HL-60 (cell line): ENCODE data around the gene ANGPT4.

Source experiments
- DNase-seq, 2 experiments: peaks; one replicate each; pipeline ENCODE4 v3.0.0-alpha.2; 2010 to 2020; ENCODE audit warnings: low read depth in 1 of 2, low spot score in 1 of 2
- H3K27ac ChIP-seq: fragments of 250-450 bp; sonication (Bioruptor Pico); replicated peaks from 2 replicates; pipeline ENCODE4 v1.5.1; 2020; ENCODE audit warnings: mild to moderate bottlenecking, moderate library complexity
- H3K27me3 ChIP-seq: fragments of 250-450 bp; sonication (Bioruptor Pico); 2 replicates; pipeline ENCODE4 v1.5.1; 2021; ENCODE audit warnings: mild to moderate bottlenecking, moderate library complexity; ENCODE audit not compliant: insufficient read depth, poor library complexity, severe bottlenecking
- H3K4me3 ChIP-seq: replicated peaks from 2 replicates; pipeline ENCODE4 v1.5.1; 2011; ENCODE audit warnings: mild to moderate bottlenecking, control low read depth, low read length; ENCODE audit not compliant: insufficient read depth
- GABPA ChIP-seq: IDR thresholded peaks from 2 replicates; pipeline ENCODE4 v1.6.1; 2012; ENCODE audit warnings: low read depth
- POLR2AphosphoS5 ChIP-seq: IDR thresholded peaks from 2 replicates; pipeline ENCODE4 v1.6.1; 2012; ENCODE audit warnings: low read depth
- REST ChIP-seq: IDR thresholded peaks from 2 replicates; pipeline ENCODE4 v1.6.1; 2012; ENCODE audit warnings: low read depth; ENCODE audit not compliant: insufficient replicate concordance
- SPI1 ChIP-seq: IDR thresholded peaks from 2 replicates; pipeline ENCODE4 v1.6.1; 2012; ENCODE audit warnings: low read depth, mild to moderate bottlenecking, borderline replicate concordance
- TF ChIP-seq, protein P1 (sequence below): IDR thresholded peaks from one replicate; pipeline ENCODE4 v1.5.1; 2011; ENCODE audit warnings: low read length, control low read depth, inconsistent platforms; ENCODE audit not compliant: insufficient read depth

Gene ANGPT4

DNA sequence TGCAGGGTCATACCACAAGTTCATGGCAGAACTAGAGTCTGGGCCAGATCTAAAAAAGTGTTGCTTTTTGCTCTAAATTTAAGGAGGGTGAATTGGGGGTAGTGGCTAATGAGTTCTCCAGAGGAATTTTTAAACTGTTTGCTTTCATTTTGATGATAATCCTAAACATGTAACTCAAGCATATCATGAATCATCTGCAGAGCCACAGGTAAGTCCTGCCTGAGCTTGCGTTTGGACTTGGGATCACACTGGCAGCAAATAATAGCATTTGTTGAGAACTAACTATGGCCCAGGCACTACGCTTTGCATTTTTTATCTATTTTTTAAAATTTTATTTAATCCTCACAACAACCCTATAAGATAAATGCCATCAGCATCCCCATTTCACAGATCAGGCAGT lies 55.2 kb downstream of the ANGPT4 start:
- DNase-seq = no peak
- no peak overlapping the region for H3K27ac ChIP-seq
- no peaks in the 10 kb centered on the region for H3K27me3 ChIP-seq
- H3K4me3 ChIP-seq = no peak overlapping the region
- TF ChIP-seq GABPA (no peak), REST (no peak), POLR2AphosphoS5 (no peak)

DNA sequence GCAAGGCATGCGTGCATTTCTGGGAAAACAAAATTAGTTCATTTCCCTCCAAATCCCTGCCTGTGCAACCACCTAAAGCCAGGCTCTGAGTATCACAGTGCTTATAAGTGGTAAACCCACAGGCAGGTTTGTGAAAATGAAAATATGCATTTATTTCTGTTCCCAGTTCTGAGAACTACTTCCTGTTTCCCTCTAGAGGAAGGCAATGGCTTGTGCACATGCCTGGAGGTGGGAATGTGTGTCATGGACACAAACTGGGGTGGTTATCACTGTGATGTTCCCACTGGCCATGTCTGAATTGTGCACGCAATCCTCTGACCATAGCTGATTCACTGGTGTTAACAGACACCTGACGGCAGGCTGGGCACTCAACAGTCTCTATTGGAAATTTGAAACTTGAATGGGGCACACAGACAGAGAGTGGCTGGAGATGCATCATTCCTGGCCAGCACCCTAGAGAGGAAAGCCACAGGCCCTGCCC lies 56.3 kb downstream of the ANGPT4 start:
- no peak for TF ChIP-seq POLR2AphosphoS5
- no peak for TF ChIP-seq REST
- TF ChIP-seq, protein P1, sequence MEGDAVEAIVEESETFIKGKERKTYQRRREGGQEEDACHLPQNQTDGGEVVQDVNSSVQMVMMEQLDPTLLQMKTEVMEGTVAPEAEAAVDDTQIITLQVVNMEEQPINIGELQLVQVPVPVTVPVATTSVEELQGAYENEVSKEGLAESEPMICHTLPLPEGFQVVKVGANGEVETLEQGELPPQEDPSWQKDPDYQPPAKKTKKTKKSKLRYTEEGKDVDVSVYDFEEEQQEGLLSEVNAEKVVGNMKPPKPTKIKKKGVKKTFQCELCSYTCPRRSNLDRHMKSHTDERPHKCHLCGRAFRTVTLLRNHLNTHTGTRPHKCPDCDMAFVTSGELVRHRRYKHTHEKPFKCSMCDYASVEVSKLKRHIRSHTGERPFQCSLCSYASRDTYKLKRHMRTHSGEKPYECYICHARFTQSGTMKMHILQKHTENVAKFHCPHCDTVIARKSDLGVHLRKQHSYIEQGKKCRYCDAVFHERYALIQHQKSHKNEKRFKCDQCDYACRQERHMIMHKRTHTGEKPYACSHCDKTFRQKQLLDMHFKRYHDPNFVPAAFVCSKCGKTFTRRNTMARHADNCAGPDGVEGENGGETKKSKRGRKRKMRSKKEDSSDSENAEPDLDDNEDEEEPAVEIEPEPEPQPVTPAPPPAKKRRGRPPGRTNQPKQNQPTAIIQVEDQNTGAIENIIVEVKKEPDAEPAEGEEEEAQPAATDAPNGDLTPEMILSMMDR = no peak
- TF ChIP-seq SPI1 = no peak
- no peak for TF ChIP-seq GABPA
- H3K27me3 ChIP-seq = no peaks in the 10 kb centered on the region
- no peak overlapping the region for H3K27ac ChIP-seq
- no peak overlapping the region for H3K4me3 ChIP-seq
- no peak for DNase-seq

DNA sequence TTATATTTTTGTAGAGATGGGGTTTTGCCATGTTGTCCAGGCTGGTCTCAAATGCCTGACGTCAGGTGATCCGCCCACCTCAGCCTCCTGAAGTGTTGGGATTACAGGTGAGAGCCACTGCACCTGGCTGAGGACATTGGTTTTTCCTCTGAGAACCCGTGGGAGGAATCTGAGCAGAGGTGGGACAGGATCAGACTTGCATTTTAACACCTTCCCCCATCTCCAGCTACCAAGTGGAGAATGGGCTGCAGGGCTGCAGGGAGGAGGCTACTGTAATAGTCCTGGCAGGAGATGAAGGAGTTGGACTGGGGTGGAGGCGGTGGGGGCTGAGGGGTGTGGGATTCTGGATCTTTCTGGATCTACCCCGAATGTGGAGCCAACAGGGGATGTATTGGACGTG lies 58.1 kb downstream of the ANGPT4 start:
- DNase-seq = no peak
- no peak overlapping the region for H3K27ac ChIP-seq
- TF ChIP-seq SPI1 = no peak
- TF ChIP-seq, protein P1 = no peak
- TF ChIP-seq GABPA = no peak
- no peak for TF ChIP-seq REST
- TF ChIP-seq POLR2AphosphoS5 = no peak
- H3K27me3 ChIP-seq = no peaks in the 10 kb centered on the region
- H3K4me3 ChIP-seq = no peak overlapping the region

DNA sequence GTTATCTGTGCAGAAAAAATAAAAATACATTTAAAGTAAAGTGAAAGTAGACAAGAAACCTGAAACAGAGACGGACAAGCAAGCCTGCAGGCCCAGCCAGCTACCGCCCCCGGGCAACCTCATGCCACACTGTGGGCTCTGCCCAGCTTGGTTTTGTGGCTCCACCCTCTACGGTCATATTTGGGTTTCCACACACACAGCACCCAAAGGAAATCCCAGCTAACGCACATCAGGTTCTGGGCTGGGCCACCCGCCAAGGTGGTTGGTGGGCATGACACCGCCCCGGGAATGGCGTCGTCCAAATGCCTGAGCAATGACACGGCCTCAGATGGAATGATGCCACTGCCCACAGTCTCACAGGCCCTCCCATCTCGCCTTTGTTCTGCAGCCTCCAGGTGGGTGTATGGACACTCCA lies 59.8 kb downstream of the ANGPT4 start:
- Histone ChIP-seq H3K4me3 (no peak overlapping the region), H3K27ac (no peak overlapping the region), H3K27me3 (no peaks in the 10 kb centered on the region)
- no peak for DNase-seq
- TF ChIP-seq POLR2AphosphoS5 (no peak), SPI1 (no peak), REST (no peak), GABPA (no peak)
- TF ChIP-seq, protein P1 = no peak
